DMS153 treated with DMSO at 0.1 percent for 48 hours (cell line): Measurements from ENCODE around the gene ACADS.
A peak's percentile ranks its signal among the peaks of the same experiment; 100 is the strongest.

Experiments
- DNase-seq: peaks from one replicate; lab custom pipeline; 2025; ENCODE audit not compliant: unreplicated experiment; lab: John Stamatoyannopoulos, UW

The ACADS gene

GRCh38 chr12:120754792-120755191 lies 29.2 kb downstream of the ACADS start:
- DNase-seq, result no peak

DNA sequence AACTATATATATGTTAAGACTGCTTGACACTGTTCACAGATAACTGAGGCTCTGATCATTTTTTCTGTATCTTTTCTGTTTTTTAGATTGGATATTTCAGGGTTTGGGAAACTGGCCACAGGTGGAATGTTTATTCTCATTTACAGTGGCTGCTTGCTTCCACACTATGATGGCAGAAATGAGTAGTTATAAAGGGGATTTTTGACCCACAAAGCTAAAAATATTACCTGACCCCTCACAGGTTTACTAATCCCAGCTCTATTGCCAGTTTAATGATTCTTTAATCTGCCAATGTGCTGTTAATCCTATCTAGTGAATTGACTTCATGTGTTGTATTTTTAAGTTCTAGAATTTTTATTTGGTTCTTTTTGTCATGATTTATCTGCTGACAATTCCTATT lies 29.6 kb downstream of the ACADS start:
- DNase-seq, result no peak

DNA sequence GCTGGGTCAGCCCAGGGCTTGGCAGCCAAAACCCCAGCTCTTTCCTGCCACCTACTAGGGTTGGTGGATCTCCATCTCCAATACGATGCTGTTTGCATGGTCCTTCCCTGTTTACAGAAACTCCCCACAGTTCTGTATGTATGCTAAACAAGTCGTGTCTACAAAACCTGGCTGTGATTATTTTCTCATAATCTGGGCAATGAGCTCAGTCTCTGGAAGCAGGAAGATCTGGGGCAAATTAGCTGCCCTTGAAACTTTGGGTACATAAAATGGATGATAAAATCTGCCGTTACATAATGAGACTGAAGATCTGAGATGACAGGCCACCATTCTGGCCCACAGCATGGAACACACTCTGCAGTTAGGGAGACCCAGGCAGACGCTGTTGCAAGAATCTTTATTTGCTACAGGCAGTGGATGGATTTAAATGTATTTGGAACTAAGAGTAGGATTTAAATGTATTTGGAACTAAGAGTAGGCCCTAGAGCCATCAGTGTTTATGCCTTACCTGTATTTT lies 31.7 kb downstream of the ACADS start:
- DNase-seq, result no peak

- DNase-seq, result no peak
Measured at GRCh38 chr12:120757949-120758348, 32.3 kb downstream of the ACADS start.

- DNase-seq, result no peak
Measured at GRCh38 chr12:120758798-120759590, 33.4 kb downstream of the ACADS start.

DNA sequence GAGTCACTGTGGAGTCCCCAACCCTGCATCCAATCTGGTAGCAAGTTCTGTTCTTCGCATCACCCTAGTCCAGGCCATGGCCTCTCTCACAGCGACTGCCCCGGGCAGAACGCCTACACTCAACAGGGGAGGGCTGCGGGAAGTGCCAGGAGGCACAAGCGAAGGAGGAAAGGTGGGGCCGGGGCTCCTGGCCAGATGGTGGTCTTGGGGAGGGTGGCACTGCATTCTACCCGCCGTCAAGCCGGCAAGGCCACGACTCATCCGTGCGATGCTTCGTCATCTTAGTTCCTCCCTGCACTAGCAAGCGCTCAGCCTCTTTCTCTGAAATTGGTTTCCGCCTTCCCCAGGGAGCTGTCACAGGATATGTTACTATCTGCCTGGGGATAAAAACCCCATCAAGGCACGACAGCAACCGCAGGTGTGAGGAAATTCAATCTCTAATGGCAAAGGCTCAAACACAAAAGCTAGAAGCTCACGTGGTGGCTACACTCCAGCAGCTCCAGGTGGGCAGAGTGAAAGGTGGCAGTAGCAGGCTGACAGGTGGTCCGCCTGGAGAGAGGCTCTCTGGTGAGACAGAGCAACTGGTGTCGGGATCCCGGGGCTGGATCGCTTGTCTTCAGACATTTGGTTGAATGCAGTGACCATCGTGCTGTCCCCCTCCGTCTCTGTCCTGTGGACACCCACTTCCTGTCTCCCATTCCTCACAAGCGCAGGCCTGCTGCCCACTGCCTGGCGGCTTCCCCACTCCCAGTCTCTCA lies 34.1 kb downstream of the ACADS start:
- DNase-seq, result peak; percentile 80

- DNase-seq, result no peak
Measured at GRCh38 chr12:120760349-120761254, 35.0 kb downstream of the ACADS start.

DNA sequence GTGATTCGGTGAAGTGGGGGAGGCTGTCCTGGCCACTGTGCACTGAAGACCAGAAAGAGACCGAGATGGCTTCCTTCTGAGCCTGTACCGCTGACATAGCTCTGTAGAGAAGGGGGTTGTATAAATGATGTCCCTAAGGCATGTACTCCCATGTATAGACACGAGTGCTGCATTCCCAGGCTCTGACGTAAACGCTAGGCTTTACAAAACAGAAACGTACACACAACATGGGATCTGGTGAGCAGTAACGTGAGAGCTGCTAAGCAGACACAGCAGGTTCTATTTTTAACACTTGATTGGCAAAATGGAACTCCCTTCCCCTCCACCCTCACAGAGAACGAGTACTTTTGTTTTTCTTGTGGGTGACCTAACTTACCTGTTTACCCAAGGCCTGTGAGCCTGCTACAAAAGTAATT lies 35.9 kb downstream of the ACADS start:
- DNase-seq, result peak; percentile 23

- DNase-seq, result no peak
Measured at GRCh38 chr12:120762086-120762485, 36.5 kb downstream of the ACADS start.

GRCh38 chr12:120763250-120763649 lies 37.6 kb downstream of the ACADS start:
- no peak for DNase-seq

- DNase-seq, result no peak
Measured at GRCh38 chr12:120764816-120765215, 39.2 kb downstream of the ACADS start.

- DNase-seq, result no peak
Measured at GRCh38 chr12:120766566-120766965, 40.9 kb downstream of the ACADS start.

- DNase-seq, result no peak
Measured at GRCh38 chr12:120767071-120768024, 41.7 kb downstream of the ACADS start.

DNA sequence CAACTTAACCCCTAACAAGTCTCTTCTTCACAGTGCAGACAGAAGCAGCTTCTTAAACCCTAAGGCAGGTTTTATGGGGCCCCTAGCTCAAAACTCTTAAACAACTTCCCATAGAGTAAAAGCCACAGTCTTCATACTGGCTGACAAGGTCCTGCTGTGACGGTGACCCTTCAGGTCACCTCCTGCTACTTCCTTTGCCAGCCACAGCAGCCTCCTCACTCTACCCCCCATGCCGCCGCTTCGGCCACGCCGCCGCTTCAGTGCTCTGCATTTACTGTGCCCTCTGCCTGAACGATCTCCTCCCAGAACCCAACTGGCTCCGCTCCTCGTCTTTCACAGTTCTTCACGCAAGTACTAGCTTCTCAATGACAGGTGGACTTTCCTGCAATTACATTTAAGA lies 45.5 kb downstream of the ACADS start:
- no peak for DNase-seq

GRCh38 chr12:120774169-120774916 lies 48.7 kb downstream of the ACADS start:
- no peak for DNase-seq

GRCh38 chr12:120775862-120776552 lies 50.4 kb downstream of the ACADS start:
- no peak for DNase-seq

DNA sequence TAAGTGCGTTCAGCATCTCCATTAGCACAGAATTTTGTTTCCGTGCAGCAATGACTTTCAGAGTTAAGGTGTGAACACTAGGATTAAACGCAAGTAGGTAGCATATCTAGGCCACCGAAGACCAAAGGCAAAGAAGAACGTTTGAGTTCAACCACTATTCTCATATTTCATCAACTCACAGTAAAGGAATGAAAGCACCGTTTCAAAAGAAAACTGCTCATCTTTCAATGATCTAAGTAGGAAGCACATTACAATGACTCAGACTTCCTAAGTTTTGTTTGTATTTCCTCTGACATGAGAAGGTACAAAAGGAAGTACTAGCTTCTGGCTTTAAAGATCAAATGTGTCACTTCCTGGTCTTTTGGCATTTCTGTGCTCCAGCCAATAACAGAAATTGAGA lies 57.6 kb downstream of the ACADS start:
- no peak for DNase-seq

DNA sequence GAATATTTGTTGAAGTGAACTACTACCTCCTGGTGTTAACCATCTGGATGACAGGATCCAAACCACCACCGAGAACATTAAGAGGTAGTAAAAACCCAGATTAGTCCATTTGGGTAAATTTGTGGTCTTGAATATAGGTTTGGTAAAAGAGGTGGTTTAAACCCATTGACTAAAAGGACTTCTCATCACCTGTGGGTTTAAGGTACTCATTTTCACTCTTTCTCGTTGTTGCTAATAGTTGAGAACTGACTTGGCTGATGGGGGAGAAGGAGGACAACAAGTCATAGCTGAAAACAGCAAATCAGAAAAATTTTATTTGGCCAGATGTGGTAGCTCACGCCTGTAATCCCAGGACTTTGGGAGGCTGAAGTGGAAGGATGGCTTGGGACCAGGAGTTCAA lies 59.2 kb downstream of the ACADS start:
- DNase-seq, result no peak

DNA sequence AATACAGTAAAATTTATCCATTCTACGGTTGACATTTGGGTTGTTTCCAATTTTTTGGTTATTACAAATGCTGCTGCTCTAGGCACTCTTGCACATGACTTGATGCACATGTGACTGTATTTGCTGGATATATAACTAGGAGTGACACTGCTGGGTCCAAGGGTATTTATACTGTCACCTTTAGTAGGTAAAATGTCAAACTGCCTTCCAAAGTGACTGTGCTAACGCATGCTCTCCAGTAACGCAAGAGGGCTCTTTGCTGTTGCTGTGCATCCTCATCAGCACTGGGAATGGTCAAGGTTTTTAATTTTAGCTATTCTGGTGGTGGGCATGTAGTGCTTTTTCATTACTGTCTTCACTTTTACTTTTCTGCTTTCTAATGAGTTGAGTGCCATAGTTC lies 62.3 kb downstream of the ACADS start:
- DNase-seq, result no peak
